ENCODE data around the gene NR2F2.

The NR2F2 gene

DNA sequence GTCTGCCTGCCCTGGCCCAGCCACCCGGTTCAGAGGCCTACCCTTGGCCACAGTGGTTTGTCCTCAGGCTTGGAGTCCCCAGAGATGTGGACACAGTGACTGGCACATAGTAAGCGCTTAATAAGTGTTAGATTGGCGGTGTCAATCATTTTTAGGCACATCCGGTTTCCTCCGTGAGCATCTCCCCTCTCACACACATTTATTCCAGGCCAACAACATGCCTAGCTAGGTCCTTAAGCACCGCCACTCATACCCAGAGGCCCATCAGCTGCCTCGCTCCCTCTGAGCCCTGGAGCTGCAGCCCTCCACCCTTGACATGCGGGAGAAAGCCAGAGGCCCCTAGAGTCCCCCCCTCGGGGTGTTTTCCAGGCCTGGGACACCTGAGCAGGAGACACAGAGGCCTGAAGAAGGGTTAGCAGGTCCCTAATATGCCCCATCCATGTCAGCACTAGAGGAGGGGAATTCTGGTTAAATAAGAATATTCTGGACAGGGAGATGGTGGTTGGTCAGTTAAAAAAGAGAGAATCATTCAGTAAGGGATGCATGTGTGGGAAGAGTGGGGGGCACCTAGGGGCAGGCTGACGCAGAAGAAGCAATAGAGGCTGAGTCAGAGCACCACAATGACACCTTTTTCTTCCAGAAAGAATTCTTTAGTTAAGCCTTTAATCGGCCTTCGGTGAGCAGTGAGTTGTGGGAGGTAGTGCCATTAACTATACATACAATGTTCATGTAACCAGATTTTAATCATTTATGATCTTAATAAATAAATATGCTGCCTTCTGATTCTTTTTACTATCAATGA lies 22.3 kb downstream of the NR2F2 start:
- no peak for DNase-seq (ENCODE audit: low read depth in 4 of 4, low spot score in 1 of 4)

DNA sequence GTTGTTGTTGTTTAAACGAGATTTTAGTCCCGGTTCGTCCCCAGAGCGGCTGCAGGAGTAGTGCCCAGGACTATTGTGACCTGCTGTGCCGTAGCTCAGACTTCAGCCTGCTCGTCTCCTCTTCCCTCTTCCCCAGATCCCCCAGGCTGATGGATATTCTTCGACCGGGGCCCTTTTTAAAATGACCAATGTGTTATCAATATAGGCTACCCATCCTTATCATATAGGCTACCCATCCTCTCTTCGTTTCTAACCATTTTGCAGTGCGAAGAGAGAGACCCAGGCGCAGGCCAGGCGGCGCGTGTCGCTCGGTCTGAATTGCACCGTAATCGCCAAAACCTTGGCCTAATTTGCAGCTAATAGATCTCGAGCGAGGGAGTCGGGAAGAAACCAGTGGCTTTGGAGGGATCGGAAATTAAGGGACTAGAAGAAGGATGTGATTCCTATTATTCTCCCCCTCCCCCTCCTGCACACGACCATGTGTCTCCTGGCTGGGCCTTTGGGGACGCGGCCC lies 23.0 kb downstream of the NR2F2 start:
- DNase-seq (ENCODE audit: low read depth in 4 of 4, low spot score in 1 of 4), result no peak

DNA sequence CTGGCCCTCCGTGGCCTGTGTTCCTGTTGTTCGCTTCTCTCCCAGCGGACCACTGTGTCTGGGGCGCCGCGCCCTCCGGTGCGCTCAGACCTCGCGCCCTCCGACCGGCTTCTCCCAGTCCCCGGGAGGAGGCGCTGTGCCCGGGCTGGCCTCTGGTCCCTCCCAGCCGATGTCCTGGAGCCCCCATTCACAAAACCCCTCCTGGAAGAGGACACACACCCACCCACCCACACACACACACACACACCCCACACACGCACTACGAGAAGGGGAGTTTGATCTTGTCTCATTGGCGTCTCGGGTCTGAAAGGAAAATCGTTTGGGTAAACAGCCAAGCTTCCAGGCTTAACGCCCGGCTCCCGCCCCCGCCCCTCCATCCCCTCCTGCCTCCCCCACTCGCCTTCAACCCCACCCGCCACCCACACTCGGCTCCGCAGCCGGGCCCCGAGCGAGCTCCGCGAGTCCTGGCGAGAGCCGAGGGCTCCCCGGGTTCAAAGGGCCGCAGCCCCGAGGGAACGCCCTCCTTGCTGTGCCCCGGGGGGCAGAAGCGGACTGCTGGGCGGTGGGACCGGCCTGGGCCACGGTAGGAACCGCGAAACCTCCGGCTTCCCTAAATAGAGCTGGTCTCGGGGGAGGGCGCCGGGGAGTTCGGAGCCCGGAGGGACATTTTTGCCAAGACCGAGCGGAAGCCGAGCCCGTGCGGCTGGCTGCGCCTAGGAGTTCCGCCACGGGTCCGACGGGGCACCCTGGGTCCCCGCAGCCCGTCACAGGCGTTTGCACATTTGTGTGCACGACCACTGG lies 23.6 kb downstream of the NR2F2 start:
- no peak for DNase-seq (ENCODE audit: low read depth in 4 of 4, low spot score in 1 of 4)

DNA sequence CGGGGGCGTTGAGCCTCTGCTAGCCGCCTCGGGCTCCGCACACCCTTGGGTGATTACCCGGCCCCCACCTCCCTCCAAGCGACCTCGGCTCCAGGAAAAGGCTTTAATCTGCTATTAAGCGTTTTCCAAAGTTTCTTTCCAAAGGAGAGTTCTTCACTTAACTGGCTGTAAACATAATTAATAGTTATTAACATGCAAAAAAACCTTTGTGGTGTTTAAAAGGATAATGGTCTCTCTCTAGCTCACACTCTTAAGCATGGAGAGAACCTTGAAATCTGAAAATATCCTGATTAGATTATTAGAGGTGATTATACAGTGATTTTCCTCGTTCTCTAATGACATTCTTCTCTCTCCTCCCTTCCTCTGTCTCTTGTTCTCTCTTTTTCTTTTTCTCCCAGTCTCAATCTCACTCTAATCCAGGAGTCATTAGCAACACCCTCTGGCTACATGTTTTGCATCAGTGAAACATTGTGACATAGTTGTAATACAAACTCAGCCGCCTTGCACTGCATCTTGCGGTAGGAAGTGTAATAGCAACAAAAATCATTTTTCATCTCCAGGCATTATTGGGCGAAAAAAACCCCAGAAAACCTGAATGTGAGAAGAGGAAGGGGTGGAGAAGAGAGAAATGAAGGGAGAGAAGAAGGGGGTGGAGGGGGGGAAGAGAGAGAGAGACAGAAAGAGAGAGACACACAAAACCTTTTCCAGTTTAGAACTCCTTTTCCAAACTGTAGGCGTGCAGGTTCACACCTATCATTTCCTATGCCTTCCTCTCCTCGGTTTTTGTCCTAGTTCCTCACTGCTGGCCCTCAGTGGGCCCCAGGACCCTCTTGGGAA lies 24.4 kb downstream of the NR2F2 start:
- no peak for DNase-seq (ENCODE audit: low read depth in 4 of 4, low spot score in 1 of 4)

DNA sequence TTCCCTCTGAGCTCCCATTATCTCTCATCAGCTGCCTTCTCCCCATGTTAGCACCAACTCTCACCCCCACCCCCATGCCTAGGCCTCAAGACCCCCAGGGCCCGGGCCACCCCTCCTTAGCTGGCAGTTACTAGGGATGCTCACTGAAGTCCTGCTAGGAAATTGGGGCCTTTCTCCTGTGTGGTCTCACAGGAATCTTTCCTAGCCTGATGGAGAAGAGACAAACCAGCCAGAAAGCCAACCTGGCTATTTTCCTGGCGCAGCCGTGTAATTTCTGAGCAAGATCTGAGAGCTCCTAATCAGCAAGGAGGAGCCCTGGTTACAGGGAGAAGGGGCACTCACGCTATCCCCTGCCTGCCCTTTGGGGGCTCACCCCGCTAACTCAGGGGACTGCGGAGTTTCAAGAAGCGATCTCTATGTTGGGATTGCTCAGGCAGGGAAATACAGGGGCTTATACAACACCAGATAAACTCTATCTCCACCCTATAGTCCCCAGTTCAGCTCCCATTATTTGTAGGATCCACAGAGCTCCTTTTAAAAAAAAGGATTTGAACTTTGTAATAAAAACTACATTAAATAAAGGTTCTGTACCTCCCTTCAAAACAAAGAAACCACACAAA lies 25.2 kb downstream of the NR2F2 start:
- no peak for DNase-seq (ENCODE audit: low read depth in 4 of 4, low spot score in 1 of 4)

DNA sequence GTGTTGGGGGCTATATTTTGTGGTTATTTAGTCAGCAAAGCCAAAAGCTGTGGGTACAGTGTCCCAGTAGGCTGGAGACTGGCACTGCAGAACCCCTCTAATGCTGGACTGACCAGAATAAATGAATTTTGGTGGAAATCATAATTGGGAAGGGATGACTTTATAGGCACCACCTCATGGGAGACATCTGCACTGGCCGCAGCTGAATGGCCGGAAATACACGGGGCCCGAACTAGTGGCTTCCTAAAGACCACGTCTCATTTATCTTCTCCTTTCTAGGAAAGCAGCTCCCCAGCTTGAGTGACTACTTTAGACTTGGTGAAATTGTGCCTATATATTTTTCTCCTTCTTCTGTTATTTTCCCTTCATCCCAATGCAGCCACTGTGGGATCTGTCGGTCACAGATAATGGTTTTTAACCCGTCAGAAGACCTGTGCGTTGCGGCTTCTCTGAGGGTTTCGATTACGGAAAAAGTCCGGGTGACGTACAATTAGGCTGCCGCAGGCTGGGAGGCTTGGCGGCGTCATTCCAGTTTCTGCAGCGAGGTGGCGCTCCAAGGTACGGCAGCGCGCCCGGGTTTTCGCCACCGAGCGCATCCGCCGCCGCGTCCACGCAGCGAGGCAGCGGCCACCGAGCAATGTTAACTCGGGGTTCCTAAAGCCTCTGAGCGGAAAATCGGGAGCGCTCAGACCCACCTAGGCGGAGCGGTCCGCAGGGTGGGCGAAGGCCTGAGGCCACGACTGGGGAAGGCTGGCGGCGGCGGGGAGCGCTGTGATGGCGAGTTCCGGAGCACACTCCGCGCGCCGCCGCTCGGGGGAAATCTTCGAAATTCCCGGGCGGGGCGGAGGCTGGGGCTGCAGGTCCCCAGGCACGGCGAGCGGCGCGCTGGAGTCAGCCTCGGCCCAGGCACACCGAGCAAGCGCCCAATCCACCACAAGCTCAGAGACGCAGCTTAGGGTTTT lies 26.3 kb downstream of the NR2F2 start:
- peak in 3 of 4 experiments; percentile 52 to 63 (median 57) for DNase-seq (ENCODE audit: low read depth in 4 of 4, low spot score in 1 of 4)

DNA sequence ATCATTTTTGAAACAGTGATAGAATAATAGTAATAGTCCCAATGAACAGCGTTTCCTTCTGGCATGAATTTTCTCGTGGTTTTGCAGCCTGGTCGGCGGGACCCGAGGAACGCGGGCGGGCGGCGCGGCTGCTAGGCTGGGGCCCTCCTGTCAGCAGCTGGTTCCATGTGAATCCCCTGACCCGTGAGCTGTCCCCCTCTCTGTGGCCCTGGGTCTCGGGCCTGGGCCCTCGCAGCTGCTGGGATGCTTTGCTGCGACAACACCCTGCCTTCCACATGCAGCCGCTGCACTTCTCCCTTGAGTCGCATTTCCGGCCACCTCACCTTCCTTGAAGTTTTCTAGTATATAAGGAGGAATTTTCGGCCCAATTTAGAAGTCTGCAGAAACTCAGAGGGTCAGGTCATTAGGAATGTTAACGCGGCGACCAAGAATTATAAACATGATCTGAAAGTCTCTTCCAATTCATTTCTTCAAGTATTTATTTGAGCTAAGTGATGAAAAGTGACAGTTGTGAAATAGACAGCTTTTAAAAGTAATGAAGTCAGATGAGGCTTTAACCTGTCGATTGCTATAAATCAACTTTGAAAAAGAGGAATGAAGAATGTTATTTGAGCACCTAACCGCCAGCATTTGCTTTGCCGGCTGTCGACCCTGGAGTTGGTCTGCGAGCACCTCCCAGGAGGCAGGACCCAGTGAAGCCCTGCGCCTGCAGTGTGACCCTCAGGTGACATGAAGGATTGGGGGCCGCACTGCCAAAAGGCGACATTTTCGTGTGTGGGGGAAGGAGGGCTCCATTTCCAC lies 27.7 kb downstream of the NR2F2 start:
- no peak for DNase-seq (ENCODE audit: low read depth in 4 of 4, low spot score in 1 of 4)

DNA sequence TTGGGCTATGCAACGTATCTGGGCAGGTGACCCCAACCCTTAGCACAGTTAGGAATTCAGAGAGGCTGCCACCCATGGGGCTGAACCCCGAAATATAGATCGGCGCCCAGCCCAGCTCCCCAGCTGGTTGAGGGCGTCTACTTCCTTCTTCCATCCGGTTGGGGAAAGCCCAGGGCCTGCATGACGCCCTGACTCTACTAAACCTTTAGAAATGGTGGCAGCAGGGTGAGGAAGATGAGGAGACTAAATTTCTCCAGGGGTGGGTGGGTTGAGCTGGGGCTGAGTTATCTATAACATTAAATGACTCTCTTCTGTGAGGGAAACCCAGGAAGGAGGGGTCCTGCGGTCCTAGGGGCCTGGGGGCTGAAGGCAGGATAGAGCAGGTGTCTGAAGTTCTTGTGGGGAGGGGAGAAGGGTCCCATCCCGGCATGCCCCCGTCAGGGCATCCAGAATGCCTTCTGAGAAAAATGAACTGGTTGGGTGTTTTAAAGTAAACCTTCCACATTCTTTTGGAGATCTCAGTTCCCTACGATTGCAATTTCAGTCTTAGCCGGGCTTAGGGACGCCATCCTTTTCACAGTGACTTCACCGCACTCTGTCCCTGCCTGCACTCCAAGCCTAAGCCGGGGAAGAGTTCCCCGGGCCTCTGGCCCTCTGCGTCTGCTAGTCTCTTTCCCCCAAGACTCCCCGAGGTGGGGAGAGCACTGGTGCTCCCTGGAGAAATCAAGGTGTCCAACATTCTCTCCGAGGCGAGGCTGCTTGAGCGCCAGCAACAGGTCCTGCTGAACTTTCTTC lies 28.5 kb downstream of the NR2F2 start:
- no peak for DNase-seq (ENCODE audit: low read depth in 4 of 4, low spot score in 1 of 4)

DNA sequence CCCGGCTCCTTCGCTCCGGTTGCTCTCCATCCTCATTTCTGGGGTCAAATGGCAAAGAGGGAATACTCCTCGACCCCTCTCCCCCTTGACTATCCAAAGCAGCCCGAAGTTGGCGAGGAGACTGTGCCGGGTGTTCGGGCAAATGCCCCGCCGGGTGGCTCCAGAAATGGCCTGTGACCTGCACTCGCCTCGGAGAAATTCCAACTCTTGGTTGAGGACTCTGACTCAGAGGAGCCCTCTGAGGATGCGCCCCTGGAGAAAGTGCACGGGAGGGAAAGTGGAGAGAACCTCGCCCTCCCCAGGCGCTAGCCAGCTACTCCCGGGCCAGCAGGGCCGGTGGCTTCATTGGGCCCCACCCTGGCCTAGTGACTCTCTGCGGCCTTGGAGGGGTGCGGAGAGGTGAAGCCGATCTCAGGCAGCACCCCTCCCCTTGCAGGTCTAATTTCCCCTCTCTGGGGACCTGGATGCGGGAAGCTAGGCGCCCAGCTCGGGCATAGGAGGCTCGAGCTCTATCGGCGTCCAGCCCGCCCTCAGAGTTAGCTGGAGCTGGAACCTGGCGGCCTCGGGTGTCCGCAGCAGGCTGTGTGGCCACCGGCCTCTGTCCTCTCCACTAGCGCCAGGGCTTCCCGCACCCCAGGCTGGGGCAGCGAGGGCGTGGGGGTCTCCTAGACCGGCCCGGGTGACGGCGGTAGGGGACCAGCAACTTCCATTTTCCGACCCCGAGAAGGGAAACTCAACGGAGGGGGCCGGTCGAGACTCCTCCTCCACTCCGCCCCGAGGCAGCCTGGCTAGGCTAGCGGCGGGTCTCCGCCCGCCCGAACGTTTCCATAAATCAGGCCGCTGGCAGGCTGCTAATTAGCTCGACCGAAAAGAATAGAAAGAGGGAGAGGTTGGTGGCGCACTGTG lies 29.4 kb downstream of the NR2F2 start:
- no peak for DNase-seq (ENCODE audit: low read depth in 4 of 4, low spot score in 1 of 4)

DNA sequence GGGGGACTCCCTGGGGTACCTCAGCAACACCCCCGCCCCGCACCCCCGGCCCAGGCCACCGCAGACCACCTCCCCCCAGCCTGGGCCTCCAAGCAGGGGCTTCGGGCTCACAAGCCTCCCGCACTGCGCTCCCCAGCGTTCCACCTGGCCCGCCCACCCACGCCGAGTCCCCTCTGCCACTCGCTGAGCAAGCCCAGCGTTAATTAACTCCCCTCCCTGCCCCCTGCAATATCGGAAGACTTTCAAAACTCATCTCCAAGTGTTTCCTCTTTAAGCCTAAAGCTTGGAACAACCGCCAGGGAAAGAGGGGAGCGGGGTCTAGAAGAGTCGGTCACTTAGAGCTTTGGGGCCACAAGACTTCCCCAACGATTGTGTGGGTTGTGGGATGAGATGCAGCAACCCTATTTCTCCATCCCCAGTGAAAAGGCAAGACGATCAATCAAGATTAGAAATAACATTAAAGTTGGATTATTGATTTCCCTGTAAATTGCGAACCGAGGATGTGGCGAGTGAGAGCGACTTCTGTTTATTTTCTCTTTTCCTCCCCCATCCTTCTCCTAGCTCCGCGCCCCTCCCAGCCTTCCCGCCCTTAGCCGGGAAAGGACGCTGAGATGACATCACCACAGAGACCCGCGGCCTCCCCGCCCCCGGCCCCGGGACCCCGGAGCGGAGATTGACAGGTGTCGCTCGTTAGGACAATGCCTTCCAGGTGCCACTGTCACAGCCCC lies 30.2 kb downstream of the NR2F2 start:
- no peak for DNase-seq (ENCODE audit: low read depth in 4 of 4, low spot score in 1 of 4)

DNA sequence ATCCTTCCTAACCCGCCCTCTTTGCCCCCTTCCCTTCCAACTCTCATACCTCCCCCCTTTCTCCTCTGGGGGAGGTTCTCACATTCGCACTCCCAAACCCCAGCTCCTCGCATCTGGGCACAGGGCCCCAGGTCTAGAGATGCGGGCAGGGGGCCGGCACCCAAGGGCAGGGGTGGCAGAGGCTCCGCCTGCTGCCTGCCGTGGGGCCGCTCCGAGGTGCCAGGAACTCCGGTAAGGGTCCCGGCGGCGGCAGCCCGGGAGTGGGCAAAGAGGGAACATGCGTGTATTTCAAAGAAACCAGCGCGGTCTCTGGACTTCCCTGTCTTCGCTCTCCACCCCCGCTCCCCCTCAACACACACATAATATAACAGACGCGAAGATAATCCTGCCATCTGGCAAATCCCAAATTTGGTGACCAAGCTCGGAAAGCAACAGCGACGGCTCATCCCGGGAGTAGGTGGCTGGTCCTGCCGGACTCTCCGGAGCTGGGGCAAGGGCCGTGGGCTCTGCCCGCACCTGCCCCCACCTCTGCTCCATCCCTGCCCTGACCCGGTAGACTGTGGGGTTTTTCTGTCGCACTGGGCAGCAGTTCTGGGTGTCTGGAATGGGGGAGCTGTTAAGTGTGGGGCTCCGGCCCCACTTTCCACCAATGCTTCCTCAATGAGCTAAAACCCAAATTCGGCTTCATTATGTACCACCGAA lies 31.0 kb downstream of the NR2F2 start:
- no peak for DNase-seq (ENCODE audit: low read depth in 4 of 4, low spot score in 1 of 4)

DNA sequence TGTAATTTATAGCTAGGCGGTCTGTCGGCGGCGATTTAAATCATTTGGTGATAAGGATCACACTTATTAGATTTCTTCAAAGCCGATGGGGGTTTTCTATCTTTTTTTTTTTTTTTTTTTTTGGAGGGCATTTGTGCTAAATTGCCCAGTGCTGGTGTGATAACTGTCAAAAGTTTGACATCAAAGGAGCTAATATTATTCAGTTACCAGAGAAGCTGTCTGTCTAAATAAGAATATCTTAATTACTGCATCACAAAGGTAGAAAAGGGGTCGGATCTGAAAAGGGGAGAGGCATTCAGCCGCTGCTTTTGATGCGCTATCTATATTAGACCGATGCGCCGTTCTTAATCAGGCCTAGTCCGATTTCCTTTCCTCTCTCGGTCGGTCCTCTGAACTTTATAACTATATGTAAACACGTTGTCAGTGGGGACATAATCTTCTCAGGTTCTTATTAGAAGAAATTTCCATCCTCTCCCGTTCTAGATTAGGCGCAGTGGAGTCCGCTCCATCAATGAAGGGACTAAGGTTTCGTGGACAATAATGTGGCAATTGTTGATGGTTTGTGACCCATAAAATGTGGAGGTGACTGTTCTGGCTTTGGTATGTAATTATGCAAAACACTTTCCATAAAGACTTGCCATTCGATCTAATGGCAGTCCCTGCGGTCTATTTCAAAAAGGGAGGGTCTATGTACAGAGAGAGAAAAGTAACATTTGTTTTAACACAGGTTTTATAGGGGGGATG lies 31.7 kb downstream of the NR2F2 start:
- no peak for DNase-seq (ENCODE audit: low read depth in 4 of 4, low spot score in 1 of 4)

DNA sequence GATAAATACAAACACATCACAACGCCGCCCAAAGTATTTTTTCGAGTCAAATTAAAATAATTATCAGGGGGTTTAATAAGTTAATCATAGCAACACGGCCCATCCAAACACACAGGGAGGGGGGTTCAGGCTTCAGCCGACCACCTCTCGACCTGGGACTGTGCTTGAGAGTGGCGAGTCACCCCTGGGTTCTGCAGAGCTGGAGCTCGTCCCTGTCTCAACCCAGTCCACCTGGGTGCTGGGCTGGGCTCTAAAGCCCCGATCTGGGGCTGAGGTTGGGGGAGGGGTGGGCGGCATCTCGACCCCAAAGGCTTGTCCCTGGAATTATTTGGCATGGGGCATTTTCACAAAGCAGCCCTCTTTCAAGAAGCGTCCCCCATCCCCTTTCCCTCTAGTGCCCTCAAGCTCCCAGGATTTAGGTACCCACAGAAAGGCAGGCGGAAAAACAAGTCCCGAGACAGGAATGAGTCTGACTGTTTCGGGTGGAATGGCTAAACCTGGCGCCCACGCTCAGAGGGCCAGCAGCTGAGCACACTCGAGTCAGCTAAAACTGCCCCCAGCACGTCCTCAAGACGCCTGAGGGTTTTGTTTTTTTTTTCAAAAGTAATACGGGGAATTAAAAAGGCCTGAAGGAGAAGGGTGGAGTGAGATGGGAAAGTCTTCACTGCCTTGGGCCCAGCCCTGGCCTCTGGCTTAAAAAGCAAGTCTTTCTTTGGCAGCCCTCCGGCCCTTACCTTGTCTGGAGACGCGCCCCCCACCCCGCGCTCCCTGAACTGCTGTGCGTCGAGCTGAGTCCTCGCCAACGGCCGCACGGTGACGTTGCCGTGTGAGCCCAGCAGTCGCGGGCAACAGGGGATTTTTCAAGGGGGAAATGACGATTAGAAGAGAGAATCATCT lies 32.5 kb downstream of the NR2F2 start:
- no peak for DNase-seq (ENCODE audit: low read depth in 4 of 4, low spot score in 1 of 4)

DNA sequence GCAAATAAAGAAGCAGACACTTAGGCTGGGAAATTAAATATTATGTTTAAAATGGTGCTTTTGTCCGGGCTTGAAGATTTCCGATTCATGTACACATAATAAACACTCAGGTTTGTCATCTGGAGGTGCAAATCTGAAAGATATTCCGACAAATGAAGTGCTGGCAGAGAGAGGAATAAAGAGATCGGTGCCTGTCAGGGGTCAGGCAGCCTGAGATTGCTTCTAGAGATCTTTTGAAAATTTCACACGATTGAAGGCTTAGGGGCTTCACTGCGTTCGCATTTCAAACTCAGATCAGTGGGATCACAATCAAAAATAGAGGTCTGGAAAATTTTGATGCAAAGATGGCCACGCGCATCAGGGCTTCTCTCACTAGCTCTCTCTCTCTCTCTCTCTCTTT lies 33.2 kb downstream of the NR2F2 start:
- no peak for DNase-seq (ENCODE audit: low read depth in 4 of 4, low spot score in 1 of 4)
